Activated CD4-positive, alpha-beta T cell treated with anti-CD3 and anti-CD28 coated beads, Interleukin-2, amount 50 U/mL, for 4 hours (primary cell): Measurements from ENCODE around the gene SPINT4.

Source experiments
- DNase-seq, 2 experiments: peaks; one replicate each; pipeline ENCODE4 v3.0.0-alpha.2; 2020

SPINT4 gene

GRCh38 chr20:45765980-45766379 lies 43.8 kb downstream of the SPINT4 start:
- no peak for DNase-seq

DNA sequence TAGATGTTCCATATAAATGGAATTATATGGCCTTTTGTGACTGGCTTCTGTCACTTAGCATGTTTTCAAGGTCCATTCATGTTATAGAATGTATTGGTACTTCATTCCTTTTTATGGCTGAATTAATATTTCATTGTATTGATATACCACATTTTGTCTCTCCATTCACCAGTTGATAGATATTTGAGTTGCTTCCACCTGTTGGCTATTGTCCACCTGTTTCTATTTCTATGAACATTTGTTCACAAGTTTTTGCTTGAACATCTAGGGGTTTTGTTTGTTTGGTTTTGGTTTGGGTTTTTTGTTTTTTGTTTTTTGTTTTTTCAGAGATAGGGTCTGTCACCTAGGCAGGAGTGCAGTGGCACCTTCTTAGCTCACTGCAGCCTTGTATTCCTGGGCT lies 46.3 kb downstream of the SPINT4 start:
- DNase-seq = no peak

- DNase-seq = peak; percentile 73 to 80
Measured at GRCh38 chr20:45771182-45771759, 49.1 kb downstream of the SPINT4 start.

DNA sequence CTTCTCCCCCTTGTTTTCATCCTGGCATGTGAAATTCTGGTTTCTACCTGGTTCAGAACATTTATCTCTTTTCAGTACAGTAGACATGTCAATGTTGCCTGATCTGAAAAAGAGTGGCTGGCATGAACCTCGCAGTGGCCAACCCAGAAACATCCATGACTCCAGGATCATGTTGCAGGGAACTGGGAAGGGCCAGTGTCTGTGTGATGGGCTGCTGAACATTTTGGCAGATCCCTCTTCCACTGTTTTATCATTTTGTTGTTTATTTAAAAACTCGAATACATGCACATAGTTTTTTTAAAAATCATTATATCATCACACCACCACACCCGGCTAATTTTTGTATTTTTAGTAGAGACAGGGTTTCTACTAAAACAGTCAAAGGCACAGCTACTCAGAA lies 50.5 kb downstream of the SPINT4 start:
- DNase-seq = no peak

- no peak for DNase-seq
Measured at GRCh38 chr20:45774945-45775344, 52.8 kb downstream of the SPINT4 start.

GRCh38 chr20:45775411-45775810 lies 53.3 kb downstream of the SPINT4 start:
- no peak for DNase-seq
